ENCODE measurements around the gene EIF4E. TPM values are rescaled to one million over a fixed set of nuclear protein-coding genes. Genes with fewer than 3 reads are reported as not detected.

Gene EIF4E
- total and polyA plus RNA-seq, 2 experiments from 2014 or later = 122 to 124 TPM

DNA sequence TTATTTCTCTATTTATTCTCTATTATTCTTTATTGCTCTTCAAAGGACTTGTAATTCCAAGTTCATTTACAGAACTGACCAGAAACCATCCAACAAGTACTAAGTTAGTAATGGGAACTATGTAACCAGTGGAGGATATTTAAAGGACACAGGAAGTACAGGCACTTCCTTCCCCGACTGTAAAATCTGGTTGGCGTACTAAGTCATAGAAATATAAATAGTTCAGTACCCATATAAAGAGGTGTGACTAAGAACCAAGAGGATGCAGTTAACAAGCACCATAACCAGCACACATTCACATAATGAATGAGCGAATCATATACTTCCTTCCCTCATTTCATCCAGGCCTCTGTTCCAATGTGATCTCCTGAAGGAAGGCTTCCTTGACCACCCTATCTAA, 3.6 kb upstream of the EIF4E start:
- no peak for DNase-seq (ENCODE audit: low spot score)
- Histone ChIP-seq H4K20me1 (ENCODE audit: insufficient read depth, poor library complexity, severe bottlenecking) (peaks cover 4% of the 10 kb centered on the region), H2AFZ (no peak overlapping the region), H3K4me2 (no peak overlapping the region), H3K36me3 (replicated peaks; ENCODE audit: insufficient read depth, low read depth) (no peaks in the 10 kb centered on the region), H3K9me2 (replicated peaks; ENCODE audit: insufficient read depth) (no peaks in the 10 kb centered on the region), H3K79me2 (peaks cover 11% of the 10 kb centered on the region), H3K27me3 (no peaks in the 10 kb centered on the region), H3K27ac (no peak overlapping the region), H3K4me1 (ENCODE audit: insufficient read depth) (no peaks in the 10 kb centered on the region), H3K9me3 (ENCODE audit: low read depth) (no peaks in the 10 kb centered on the region), H3K4me3 (no peak overlapping the region)
- WGBS (ENCODE audit: low lambda C conversion rate, missing lambda C conversion rate) = 99% methylated on average over 3 of the region's 3 CpGs
- TF ChIP-seq, protein P1, sequence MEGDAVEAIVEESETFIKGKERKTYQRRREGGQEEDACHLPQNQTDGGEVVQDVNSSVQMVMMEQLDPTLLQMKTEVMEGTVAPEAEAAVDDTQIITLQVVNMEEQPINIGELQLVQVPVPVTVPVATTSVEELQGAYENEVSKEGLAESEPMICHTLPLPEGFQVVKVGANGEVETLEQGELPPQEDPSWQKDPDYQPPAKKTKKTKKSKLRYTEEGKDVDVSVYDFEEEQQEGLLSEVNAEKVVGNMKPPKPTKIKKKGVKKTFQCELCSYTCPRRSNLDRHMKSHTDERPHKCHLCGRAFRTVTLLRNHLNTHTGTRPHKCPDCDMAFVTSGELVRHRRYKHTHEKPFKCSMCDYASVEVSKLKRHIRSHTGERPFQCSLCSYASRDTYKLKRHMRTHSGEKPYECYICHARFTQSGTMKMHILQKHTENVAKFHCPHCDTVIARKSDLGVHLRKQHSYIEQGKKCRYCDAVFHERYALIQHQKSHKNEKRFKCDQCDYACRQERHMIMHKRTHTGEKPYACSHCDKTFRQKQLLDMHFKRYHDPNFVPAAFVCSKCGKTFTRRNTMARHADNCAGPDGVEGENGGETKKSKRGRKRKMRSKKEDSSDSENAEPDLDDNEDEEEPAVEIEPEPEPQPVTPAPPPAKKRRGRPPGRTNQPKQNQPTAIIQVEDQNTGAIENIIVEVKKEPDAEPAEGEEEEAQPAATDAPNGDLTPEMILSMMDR (IDR thresholded peaks at IDR 0.05; ENCODE audit: poor library complexity) = no peak
- TF ChIP-seq EZH2 (IDR thresholded peaks at IDR 0.05; ENCODE audit: borderline replicate concordance) (no peak), EZH2phosphoT487 (IDR thresholded peaks at IDR 0.05; ENCODE audit: low read depth, severe bottlenecking, unreplicated experiment) (no peak)

DNA sequence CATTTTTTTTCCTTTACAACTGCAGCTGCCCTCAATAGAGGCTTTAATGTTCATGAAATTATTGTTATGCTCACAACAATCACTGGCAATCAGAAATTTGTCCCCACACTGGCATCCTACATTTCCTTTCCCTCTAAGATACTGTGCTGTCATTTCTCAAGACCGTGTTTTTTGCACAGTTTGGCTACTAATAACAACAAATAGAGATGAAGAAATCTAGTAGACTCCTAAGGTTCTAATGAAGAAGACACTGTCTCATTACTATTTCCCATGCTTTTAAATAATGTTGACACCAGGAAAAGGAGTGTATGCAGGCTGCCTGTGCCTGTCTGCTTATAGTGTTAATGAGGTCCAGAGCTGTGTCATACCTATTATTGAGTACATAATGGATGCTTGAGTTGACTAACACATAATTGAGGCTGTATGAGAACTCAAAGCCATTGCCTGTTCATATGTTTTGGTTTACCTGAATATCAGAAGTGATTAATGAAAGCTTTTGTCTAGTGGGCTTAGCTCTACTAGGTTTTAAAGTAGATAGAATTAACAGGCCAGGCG, 1.5 kb upstream of the EIF4E start:
- Histone ChIP-seq H3K27me3 (no peaks in the 10 kb centered on the region), H3K4me1 (ENCODE audit: insufficient read depth) (peaks cover 9% of the 10 kb centered on the region), H3K4me2 (peak overlapping the region; percentile 74), H3K36me3 (replicated peaks; ENCODE audit: insufficient read depth, low read depth) (no peaks in the 10 kb centered on the region), H3K9me3 (ENCODE audit: low read depth) (no peaks in the 10 kb centered on the region), H3K27ac (peak overlapping the region; percentile 95), H4K20me1 (ENCODE audit: insufficient read depth, poor library complexity, severe bottlenecking) (peaks cover 26% of the 10 kb centered on the region), H3K9me2 (replicated peaks; ENCODE audit: insufficient read depth) (no peaks in the 10 kb centered on the region), H3K79me2 (peaks cover 32% of the 10 kb centered on the region), H3K4me3 (no peak overlapping the region), H2AFZ (no peak overlapping the region)
- no peak for TF ChIP-seq EZH2 (IDR thresholded peaks at IDR 0.05; ENCODE audit: borderline replicate concordance)
- TF ChIP-seq, protein P1 (IDR thresholded peaks at IDR 0.05; ENCODE audit: poor library complexity) = no peak
- TF ChIP-seq EZH2phosphoT487 (IDR thresholded peaks at IDR 0.05; ENCODE audit: low read depth, severe bottlenecking, unreplicated experiment) = no peak
- no peak for DNase-seq (ENCODE audit: low spot score)
- WGBS (ENCODE audit: low lambda C conversion rate, missing lambda C conversion rate) = 97% methylated on average over 2 of the region's 2 CpGs

DNA sequence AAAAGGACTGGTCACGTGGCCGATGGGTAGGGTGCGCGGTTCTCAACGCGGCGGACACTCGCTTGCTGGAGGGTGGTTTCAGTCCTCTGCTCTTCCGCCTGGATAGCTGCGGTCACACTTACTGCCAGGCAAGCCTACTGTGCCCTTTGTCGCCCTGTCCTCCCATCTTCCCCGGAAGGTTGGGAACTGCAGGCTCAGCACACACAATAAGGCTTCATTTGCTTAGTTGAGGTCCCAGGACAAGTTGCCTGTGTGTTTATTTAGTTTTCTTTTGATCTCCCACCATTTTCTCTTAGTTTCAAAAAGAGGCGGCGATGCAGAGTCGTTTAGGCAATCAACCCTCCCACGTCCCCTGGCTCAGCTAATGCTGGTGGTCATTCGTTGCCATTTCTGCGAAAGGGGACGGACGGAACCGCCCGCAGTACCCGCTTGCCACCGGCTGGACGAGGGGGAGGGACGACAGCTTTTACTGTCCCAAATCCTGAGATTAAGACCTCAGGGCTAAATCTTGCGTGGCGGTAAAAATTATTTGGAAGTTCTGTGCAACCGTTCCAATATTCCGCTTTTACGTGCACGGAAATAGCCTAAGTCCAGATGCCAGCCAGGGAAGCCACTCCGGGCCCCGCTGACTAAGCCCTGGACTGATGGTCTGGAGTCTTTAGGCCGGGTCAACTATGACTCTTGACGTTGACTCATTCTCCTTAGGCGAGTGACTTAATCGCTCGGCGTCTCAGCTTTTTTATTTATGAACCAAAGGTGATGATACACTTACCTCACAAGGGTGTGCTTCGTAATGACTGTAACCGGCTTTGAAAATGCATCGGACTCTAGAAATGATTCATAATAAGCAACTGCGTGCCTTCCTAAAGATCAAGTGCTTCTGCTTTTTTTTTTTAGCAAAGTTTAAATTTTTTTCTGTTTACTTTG, 671 bp upstream of the EIF4E start:
- Histone ChIP-seq H3K27ac (peak overlapping the region; percentile 95), H4K20me1 (ENCODE audit: insufficient read depth, poor library complexity, severe bottlenecking) (peaks cover 31% of the 10 kb centered on the region), H3K9me2 (replicated peaks; ENCODE audit: insufficient read depth) (no peaks in the 10 kb centered on the region), H3K4me2 (peak overlapping the region; percentile 74), H3K4me3 (peak overlapping the region; percentile 39), H3K4me1 (ENCODE audit: insufficient read depth) (peaks cover 9% of the 10 kb centered on the region), H3K9me3 (ENCODE audit: low read depth) (no peaks in the 10 kb centered on the region), H3K79me2 (peaks cover 40% of the 10 kb centered on the region), H2AFZ (peak overlapping the region; percentile 84), H3K36me3 (replicated peaks; ENCODE audit: insufficient read depth, low read depth) (no peaks in the 10 kb centered on the region), H3K27me3 (no peaks in the 10 kb centered on the region)
- TF ChIP-seq, protein P1 (IDR thresholded peaks at IDR 0.05; ENCODE audit: poor library complexity) = no peak
- TF ChIP-seq EZH2phosphoT487 (IDR thresholded peaks at IDR 0.05; ENCODE audit: low read depth, severe bottlenecking, unreplicated experiment) (no peak), EZH2 (IDR thresholded peaks at IDR 0.05; ENCODE audit: borderline replicate concordance) (no peak)
- peak; percentile 73 for DNase-seq (ENCODE audit: low spot score)
- WGBS (ENCODE audit: low lambda C conversion rate, missing lambda C conversion rate) = 43% methylated on average over 44 of the region's 44 CpGs

All from hepatocyte (in vitro differentiated cells).